DND-41 (cell line): Measurements from ENCODE around the gene NINL.

Experiments used
- ATAC-seq: fragments of 200-7000 bp; cut with Tn5 transposase; 3 replicates; pipeline ENCODE4 v1.9.1; 2021; ENCODE audit warnings: low read depth; ENCODE audit not compliant: insufficient read depth
- DNase-seq: peaks from one replicate; pipeline ENCODE4 v3.0.0-alpha.2; 2020
- H2AFZ ChIP-seq: 2 replicates; pipeline ENCODE4 v1.6.0; 2012; ENCODE audit warnings: low read depth, low read length
- H3K27ac ChIP-seq: 2 replicates; pipeline ENCODE4 v1.5.1; 2012; ENCODE audit warnings: low read length, inconsistent platforms
- H3K27me3 ChIP-seq: fragments of 200-600 bp; sonication (generic); 2 replicates; pipeline ENCODE4 v1.6.0; 2012; ENCODE audit warnings: low read length, mild to moderate bottlenecking, inconsistent platforms; ENCODE audit not compliant: insufficient read depth, poor library complexity
- H3K36me3 ChIP-seq: 2 replicates; pipeline ENCODE4 v1.5.1; 2012; ENCODE audit warnings: low read length, inconsistent platforms; ENCODE audit not compliant: insufficient read depth
- H3K4me1 ChIP-seq: 2 replicates; pipeline ENCODE4 v1.5.1; 2012; ENCODE audit warnings: mild to moderate bottlenecking, low read length; ENCODE audit not compliant: insufficient read depth
- H3K4me2 ChIP-seq: 2 replicates; pipeline ENCODE4 v1.6.0; 2012; ENCODE audit warnings: mild to moderate bottlenecking, moderate library complexity, low read length, inconsistent platforms; ENCODE audit not compliant: insufficient read depth
- H3K4me3 ChIP-seq, 2 experiments: fragments of 200-600 bp in 1 of 2; shearing (Covaris generic) in 1 of 2; 2 replicates each; pipeline ENCODE4 v1.5.1; 2012 to 2016; ENCODE audit warnings: inconsistent platforms in 2 of 2, low read length in 2 of 2, mild to moderate bottlenecking in 2 of 2, low read depth in 1 of 2, moderate library complexity in 1 of 2
- H3K79me2 ChIP-seq: 2 replicates; pipeline ENCODE4 v1.6.0; 2012; ENCODE audit warnings: low read length, inconsistent platforms; ENCODE audit not compliant: insufficient read depth
- H3K9ac ChIP-seq: 2 replicates; pipeline ENCODE4 v1.6.0; 2012; ENCODE audit warnings: low read depth, mild to moderate bottlenecking, inconsistent platforms, low read length, moderate library complexity
- H3K9me3 ChIP-seq: 2 replicates; pipeline ENCODE4 v1.5.1; 2012; ENCODE audit warnings: low read length, moderate library complexity, mild to moderate bottlenecking, inconsistent platforms; ENCODE audit not compliant: insufficient read depth, severe bottlenecking
- H4K20me1 ChIP-seq: 2 replicates; pipeline ENCODE4 v1.6.0; 2012; ENCODE audit warnings: low read length; ENCODE audit not compliant: insufficient read depth
- CTCF ChIP-seq: IDR thresholded peaks from 2 replicates; pipeline ENCODE4 v1.5.1; 2012; ENCODE audit warnings: borderline replicate concordance, low read length, moderate library complexity, mild to moderate bottlenecking; ENCODE audit not compliant: poor library complexity, severe bottlenecking; ENCODE audit errors: extremely low read depth
- EZH2 ChIP-seq: IDR thresholded peaks from 3 replicates; pipeline ENCODE4 v1.6.1; 2012; ENCODE audit warnings: borderline replicate concordance, low read depth, mild to moderate bottlenecking, moderate library complexity, low read length, inconsistent platforms; ENCODE audit not compliant: severe bottlenecking

The NINL gene

GRCh38 chr20:25481918-25482253 is 103.4 kb downstream of the NINL start:
- TF ChIP-seq CTCF (no peak), EZH2 (no peak)
- no peaks in the 10 kb centered on the region for H3K9me3 ChIP-seq
- no peaks in the 10 kb centered on the region for H3K79me2 ChIP-seq
- H3K36me3 ChIP-seq: peaks cover 48% of the 10 kb centered on the region
- no peaks in the 10 kb centered on the region for H3K27me3 ChIP-seq
- no peak overlapping the region for H3K4me2 ChIP-seq
- no peaks in the 10 kb centered on the region for H4K20me1 ChIP-seq
- no peak overlapping the region for H3K4me3 ChIP-seq
- ATAC-seq: no peak
- no peak for DNase-seq
- H2AFZ ChIP-seq: no peak overlapping the region
- peaks cover 45% of the 10 kb centered on the region for H3K4me1 ChIP-seq
- peak overlapping the region; percentile 15; the same call in 1 of the 2 replicates for H3K27ac ChIP-seq
- H3K9ac ChIP-seq: no peak overlapping the region

- Histone ChIP-seq H3K27me3 (no peaks in the 10 kb centered on the region), H3K4me1 (peaks cover 40% of the 10 kb centered on the region), H3K79me2 (no peaks in the 10 kb centered on the region), H3K4me2 (no peak overlapping the region), H3K4me3 (no peak overlapping the region), H3K36me3 (peaks cover 52% of the 10 kb centered on the region), H2AFZ (no peak overlapping the region), H4K20me1 (no peaks in the 10 kb centered on the region), H3K9me3 (no peaks in the 10 kb centered on the region), H3K9ac (no peak overlapping the region), H3K27ac (peak overlapping the region; percentile 15; the same call in 1 of the 2 replicates)
- TF ChIP-seq EZH2 (no peak), CTCF (peak; percentile 18)
- ATAC-seq: no peak
- DNase-seq: no peak
These were observed 104.0 kb downstream of the NINL start for GRCh38 chr20:25481235-25481917.

GRCh38 chr20:25480797-25481196 is 104.5 kb downstream of the NINL start:
- no peak for TF ChIP-seq CTCF
- no peak for TF ChIP-seq EZH2
- DNase-seq (no peak), ATAC-seq (no peak)
- Histone ChIP-seq H3K4me2 (no peak overlapping the region), H3K79me2 (no peaks in the 10 kb centered on the region), H3K9me3 (no peaks in the 10 kb centered on the region), H4K20me1 (no peaks in the 10 kb centered on the region), H3K9ac (no peak overlapping the region), H3K4me1 (peaks cover 34% of the 10 kb centered on the region), H3K27me3 (no peaks in the 10 kb centered on the region), H2AFZ (no peak overlapping the region), H3K4me3 (no peak overlapping the region), H3K36me3 (peaks cover 57% of the 10 kb centered on the region), H3K27ac (no peak overlapping the region)
